GM10847 (cell line): Measurements from ENCODE around the gene FGF1.

Experiments
- POLR2A ChIP-seq: IDR thresholded peaks from 2 replicates; pipeline ENCODE4 v1.6.1; 2011; ENCODE audit not compliant: insufficient read length; ENCODE audit errors: extremely low read depth

The FGF1 gene

DNA sequence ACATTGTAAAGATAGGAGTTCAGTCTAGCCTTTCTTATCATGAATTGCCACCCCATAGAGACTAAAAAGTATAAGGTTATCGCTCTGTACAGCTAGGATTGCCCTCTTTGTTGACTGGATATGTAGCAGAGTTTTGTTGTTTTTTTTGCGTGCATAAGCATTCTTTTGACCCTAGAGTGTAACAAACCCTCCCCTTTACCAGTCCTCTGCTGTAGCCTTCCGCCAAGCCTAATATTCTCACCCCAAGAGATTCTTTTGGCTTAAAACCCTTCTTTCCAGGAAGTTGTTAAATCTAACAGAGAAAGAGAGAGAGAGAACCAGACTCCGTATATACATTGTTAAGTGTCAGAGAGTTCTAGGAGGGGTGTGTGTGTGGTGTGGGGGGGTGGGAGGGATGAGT, 113.9 kb downstream of the FGF1 start:
- no peak for TF ChIP-seq POLR2A

DNA sequence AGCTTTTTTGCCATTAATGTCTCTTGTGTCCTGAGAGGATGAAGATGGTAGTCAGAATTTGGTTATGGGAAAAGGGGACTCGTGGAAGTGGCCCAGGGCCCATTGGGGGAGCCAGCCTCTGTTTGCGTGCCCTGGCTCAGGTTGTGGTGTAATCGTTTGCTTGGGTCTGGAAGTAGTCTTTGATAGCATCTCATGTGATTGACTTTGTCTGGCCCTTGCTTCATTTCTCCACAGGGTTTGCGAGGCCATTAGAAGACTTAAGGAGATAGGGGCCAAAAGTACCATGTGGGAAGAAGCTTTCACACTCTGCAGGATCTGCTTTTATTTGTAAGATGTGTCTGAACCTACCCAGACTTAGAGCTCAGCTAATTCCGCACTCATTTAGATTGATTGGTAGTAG, 114.5 kb downstream of the FGF1 start:
- TF ChIP-seq POLR2A, result no peak

DNA sequence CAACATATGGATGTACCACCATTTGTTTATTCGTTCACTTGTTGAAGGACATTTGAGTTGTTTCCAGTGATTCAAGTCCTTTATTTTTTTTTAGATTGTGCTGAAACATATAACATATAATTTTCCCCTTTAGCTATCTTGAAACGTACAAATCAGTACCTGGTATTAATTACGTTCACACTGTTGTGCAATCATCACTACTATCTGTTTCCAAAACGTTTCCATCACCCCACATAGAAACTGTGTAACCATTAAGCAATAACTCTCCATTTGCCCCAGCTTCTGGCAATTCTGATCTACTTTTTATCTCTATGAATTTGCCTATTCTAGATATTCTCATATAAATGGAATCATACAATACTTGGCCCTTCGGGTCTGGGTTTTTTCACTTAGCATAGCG, 116.0 kb downstream of the FGF1 start:
- no peak for TF ChIP-seq POLR2A

DNA sequence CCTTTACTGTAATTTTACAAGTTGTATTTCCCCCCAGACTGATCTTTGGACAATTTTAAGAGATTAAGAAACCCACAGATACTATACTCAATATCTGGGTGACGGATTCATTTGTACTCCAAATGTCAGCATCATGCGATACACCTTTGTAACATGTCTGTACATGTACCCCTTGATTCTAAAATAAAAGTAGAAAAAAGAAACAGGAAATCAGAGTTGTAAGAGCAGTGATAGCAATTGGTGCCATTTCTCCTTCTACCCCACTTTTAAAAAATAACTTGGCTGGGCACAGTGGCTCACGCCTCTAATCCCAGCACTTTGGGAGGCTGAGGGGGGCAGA, 116.9 kb downstream of the FGF1 start:
- no peak for TF ChIP-seq POLR2A

DNA sequence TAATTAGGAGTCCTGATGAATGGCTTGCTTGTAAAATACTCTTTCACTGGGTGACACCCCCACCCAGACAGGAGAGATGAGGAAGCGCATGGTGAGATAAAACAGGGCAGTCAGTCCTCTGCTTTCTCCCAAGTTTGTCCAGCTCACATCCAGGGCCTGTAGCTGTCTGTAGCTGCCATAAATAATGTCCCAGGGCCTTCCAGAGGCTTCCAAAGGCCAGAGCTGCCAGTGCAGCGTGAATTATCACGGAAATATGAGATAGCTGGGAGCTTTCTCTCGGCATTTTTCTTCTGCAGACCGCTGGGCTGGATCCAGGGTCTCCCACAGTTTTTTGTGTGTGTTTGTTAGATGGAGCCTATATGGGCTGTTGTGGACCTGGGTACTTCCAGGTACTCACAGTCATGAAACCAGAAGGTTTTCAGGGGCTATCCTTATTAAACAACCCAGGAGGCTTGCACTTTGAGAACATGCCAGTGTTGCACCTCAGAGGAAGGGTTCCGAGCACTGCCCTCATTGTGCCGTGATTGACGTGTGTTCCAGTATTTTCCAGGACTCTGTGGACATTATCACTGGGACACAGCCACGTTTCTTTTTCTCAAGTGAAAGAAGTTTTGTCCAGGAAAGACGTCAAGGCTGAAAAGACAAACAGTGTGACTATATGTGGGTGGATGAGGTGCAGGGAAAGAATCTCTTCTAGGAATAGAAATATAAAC, 117.5 kb downstream of the FGF1 start:
- TF ChIP-seq POLR2A, result no peak

DNA sequence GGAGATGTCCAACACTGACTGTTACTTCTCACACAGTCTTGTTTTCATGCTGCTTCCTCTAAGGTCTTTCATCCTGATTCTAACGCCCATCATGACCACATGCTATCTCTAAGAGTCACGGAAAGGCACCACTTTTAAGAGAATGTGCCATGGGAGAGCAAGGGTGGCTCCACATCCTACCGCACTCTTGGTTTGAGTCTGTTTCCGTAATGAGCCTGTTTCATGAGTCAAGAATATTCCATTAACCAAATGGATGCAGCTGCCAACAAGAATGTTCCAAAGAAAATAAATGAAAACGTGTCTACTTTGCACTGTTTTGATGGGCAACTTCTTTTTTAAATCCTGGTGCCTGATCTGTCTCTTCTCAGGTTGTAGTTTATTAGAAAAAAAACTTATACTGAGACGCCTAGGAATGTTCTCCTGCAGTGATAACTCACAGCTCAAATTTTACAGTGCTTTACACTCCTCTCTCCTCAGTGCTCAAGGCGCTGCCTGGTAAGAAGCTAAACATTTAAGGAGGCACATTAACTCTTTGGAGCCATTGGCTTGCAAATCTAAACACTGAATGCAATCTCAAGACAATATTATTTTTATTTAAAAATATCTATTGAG, 124.3 kb downstream of the FGF1 start:
- TF ChIP-seq POLR2A, result no peak

DNA sequence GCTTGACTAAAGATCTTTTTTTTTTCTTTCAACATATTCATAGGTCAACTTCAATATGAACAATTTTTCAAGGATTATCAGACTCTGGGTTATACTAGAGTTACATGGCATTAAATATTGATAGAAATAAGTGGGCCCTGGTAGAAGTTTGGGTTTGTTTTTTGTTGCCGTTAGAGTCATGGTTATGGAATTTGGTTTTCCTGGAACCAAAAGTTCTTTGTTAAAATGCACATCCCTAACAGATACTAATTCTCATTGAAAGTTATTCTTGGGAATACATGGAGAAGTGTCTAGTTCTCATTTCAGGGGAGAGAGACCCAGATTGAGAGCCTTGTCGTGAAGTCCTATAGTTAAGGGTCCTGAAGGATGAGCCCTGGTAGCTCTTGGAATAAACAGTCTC, 124.9 kb downstream of the FGF1 start:
- no peak for TF ChIP-seq POLR2A

DNA sequence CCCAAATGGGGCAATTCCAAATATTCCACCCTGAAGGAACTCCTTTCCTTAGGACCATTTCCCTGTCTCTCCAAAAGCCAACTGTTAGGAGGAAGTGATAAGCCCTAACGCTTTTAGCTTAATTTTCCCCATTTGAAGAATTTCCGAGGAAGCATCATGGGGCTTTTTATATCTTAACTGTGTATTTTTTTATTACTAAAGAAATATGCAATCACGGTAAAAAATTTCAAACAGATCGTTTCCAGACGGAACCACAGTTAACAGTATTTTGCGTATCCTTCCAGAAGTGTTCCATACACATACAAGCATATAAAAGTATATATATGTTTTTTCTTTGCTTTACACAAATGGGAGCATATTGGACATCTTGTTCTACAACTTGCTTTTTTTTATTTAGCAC, 133.8 kb downstream of the FGF1 start:
- TF ChIP-seq POLR2A, result no peak

DNA sequence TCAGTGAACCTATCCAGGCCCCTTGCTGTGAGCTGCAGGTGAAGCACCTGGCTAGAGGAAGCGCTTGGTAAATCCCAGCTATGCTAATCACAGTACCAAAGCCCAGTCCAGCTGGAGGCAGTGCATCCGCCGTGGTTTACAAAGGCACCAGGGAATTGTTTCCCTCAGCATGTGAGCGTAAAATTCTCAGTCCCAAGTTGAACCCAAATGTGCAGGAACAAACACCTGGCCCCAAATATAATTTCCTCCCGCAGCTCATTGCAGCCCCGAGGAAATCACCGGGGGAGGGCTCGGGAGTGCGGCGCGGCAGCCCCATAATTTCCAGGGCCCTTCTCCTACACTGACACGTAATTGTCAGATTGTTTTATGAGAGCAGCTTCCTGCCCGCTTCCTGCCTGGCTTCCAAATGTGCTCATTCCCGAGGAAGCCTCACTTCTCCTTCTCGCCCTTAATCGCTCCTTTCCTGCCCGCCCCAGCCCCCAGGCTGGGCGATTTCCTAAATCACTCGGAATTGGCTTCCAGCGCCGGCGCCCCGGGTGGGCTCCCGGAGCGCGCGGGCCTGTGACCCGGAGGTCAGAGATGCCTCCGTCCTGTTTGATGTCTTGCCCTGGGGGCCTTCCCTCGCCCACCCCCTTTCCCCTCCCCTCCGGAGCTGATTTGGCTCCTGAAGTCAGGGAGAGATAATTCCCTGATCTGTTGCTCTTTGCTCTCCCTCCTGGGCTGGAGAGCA, 134.4 kb downstream of the FGF1 start:
- no peak for TF ChIP-seq POLR2A

DNA sequence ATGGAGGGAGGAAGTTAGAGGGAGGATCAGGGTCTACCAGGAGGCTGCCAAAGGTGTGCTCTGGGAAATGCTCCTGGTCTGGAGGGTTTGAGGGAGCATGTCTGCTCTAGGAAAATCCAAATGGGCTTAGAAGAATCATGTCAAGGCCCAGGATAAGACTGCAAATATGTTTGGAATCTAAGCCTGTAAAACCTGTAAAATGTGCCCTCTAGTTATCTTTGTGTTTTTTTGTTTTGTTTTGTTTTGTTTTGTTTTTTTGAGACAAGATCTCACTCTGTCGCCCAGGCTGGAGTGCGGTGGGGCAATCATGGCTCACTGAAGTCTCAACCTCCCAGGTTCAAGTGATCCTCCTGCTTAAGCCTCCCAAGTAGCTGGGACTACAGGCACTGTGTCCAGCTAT, 135.4 kb downstream of the FGF1 start:
- TF ChIP-seq POLR2A, result no peak

DNA sequence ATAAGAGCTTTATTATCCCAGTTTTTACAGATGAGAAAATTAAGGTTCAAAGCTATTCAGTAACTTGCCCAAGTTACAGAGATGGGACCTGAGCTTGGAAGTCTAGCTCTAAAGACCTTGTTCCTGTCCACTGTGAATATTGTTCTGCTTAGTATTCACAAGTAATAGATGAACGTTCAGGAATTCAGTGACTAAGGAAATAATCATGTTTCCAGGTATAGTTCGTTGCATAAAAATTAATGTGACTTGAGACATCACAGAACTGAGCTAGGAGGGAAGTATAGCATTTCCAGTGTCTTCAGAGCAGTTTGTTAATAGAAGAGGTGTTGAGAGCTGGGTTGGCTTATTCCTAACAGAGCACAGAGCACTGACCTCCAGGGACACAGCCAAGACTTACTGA, 136.1 kb downstream of the FGF1 start:
- no peak for TF ChIP-seq POLR2A

DNA sequence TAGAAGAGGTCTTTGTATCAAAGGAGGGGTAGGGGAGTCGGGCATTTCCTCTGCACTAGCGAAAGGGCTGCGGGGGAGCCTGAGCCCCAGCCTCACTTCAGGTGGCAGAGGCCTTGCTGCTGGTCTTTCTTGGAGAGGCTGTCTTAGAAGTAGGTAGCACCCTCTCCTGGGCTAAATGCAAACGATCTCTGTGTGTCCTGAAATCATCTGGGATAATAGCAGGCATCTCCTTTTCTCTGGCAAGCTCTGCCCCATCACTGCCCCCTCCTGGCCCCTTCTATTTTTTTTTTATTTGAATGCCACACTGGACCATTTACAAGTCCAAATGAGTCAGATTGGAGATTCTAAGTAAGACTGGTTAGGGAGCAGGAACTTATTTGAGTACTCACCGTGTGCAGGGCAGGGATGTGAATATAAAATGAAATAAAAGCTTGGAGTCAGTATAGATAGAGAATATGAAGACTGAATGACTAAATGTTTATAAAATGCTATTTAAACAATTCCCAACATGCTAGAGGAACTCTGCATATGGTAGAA, 137.1 kb downstream of the FGF1 start:
- TF ChIP-seq POLR2A, result no peak

DNA sequence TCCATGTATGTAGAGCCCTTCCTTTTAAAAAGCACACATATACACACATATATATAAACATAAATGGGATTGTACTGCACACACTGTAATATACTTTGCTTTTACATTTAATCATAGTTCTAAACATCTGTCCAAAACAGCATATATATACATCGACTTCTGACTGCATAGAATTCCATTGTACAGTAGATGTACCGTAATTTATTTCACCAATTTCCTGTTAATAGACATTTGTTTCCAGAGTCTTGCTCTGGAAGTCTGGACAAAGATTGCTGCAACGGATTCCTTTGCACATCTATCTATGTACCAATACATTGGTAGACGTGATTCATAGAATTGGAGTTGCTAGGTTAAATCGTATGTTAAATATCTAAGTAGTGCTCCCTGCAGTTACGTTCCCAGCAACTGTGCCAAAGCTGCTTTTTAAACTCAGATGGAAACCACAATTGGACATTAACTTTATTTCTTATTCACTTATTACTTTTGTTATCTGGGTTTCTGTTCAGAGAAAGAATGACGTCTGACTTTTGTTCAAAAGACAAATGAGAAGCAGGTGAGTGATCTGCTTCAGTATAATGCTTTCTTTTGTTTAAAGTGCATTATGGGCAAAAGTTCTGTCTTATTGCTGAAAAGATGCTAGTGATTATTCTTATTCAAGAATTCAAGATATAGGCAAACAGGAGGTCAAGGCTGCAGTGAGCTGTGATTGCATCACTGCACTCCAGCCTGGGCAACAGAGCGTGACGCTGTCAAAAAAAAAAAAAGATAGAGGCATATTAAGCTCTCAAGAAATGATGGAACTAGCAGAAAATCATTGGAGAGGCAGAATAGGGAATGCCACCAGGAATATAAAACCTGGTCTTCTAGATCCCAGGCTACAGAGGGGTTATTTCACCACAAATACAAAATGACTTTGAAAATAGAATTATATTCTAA, 138.2 kb downstream of the FGF1 start:
- TF ChIP-seq POLR2A, result no peak

DNA sequence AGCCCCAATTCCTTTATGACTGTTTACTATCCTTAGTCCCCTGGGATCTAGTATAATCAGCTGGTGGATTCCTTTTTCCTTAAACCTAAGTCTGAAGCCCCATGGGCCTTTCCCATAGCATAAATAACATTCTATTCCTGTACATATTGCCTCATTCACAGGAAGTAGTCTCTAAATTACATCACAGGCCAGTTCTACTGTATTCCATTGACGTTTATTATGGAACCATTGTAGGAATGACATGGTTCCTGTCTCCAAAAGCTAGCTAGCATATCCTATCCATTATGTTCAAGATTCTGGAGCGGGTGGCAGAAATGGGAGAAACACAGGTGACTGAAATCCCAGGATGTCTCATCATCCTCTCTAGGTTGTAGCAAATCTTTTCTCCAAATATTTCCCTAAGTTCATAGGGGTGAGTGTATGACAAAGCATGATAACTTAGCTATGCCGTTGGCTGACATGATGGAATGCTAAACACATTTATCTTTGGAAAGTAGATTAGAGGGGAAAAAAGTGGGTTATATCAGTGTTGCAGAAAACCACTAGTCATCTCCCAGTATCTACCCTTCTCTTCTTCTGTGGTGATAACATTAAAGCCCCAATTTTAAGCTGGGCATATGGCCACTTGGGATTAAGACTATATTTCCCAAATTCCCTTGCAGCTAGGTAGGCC, 140.1 kb downstream of the FGF1 start:
- no peak for TF ChIP-seq POLR2A
